Panc1 (cell line): ENCODE results near the gene PCNX1.

Experiments
- CTCF ChIP-seq: fragments of 450-650 bp; IDR thresholded peaks from 2 replicates; pipeline ENCODE4 v1.5.1; 2017; ENCODE audit warnings: mild to moderate bottlenecking
- POLR2AphosphoS5 ChIP-seq: IDR thresholded peaks from 2 replicates; pipeline ENCODE4 v1.6.1; 2012; ENCODE audit warnings: mild to moderate bottlenecking, low read depth, low read length, moderate library complexity
- SIN3A ChIP-seq: IDR thresholded peaks from 2 replicates; pipeline ENCODE4 v1.6.1; 2012; ENCODE audit warnings: low read depth, mild to moderate bottlenecking, low read length, moderate library complexity, borderline replicate concordance; ENCODE audit not compliant: insufficient read depth
- TCF7L2 ChIP-seq: IDR thresholded peaks from 2 replicates; pipeline ENCODE4 v1.6.1; 2011; ENCODE audit warnings: mild to moderate bottlenecking, low read depth, low read length, inconsistent platforms
- TF ChIP-seq, protein P1 (sequence below), 2 experiments: IDR thresholded peaks; 2 replicates each; pipeline ENCODE4 v1.6.1; 2011 to 2012; ENCODE audit warnings: low read depth in 2 of 2, control low read depth in 1 of 2, low read length in 1 of 2, mild to moderate bottlenecking in 1 of 2, moderate library complexity in 1 of 2; ENCODE audit not compliant: insufficient read depth in 1 of 2

- TF ChIP-seq CTCF (no peak), TCF7L2 (no peak), POLR2AphosphoS5 (no peak), SIN3A (no peak)
- TF ChIP-seq, protein P1, sequence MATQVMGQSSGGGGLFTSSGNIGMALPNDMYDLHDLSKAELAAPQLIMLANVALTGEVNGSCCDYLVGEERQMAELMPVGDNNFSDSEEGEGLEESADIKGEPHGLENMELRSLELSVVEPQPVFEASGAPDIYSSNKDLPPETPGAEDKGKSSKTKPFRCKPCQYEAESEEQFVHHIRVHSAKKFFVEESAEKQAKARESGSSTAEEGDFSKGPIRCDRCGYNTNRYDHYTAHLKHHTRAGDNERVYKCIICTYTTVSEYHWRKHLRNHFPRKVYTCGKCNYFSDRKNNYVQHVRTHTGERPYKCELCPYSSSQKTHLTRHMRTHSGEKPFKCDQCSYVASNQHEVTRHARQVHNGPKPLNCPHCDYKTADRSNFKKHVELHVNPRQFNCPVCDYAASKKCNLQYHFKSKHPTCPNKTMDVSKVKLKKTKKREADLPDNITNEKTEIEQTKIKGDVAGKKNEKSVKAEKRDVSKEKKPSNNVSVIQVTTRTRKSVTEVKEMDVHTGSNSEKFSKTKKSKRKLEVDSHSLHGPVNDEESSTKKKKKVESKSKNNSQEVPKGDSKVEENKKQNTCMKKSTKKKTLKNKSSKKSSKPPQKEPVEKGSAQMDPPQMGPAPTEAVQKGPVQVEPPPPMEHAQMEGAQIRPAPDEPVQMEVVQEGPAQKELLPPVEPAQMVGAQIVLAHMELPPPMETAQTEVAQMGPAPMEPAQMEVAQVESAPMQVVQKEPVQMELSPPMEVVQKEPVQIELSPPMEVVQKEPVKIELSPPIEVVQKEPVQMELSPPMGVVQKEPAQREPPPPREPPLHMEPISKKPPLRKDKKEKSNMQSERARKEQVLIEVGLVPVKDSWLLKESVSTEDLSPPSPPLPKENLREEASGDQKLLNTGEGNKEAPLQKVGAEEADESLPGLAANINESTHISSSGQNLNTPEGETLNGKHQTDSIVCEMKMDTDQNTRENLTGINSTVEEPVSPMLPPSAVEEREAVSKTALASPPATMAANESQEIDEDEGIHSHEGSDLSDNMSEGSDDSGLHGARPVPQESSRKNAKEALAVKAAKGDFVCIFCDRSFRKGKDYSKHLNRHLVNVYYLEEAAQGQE (IDR thresholded peaks at IDR 0.05; ENCODE audit: insufficient read depth in 1 of 2, low read depth in 2 of 2, low read length in 1 of 2) = no peak
Observed at GRCh38 chr14:70947739-70948138, 40.5 kb downstream of the PCNX1 start.
